GM23338 (cell line): ENCODE measurements around the gene LRRC58.

Experiments
- CREB1 ChIP-seq: fragments of 250-450 bp; sonication (Bioruptor Pico); IDR thresholded peaks from 2 replicates; pipeline ENCODE4 v1.5.0; 2020; ENCODE audit warnings: low read depth, mild to moderate bottlenecking, moderate library complexity
- EZH2 ChIP-seq: fragments of 200-600 bp; sonication (generic); IDR thresholded peaks from one replicate; pipeline ENCODE4 v1.8.0; 2017; ENCODE audit warnings: antibody characterized with exemption, mild to moderate bottlenecking, low read depth; ENCODE audit not compliant: unreplicated experiment
- TF ChIP-seq, protein P1 (sequence below), 2 experiments: fragments of 200-600 bp in 1 of 2; sonication (generic) in 1 of 2; conservative IDR thresholded peaks; 2 replicates each; pipeline versions ENCODE4 v1.5.1 to v1.6.1; 2016 to 2017; ENCODE audit warnings: antibody characterized with exemption in 2 of 2, low read depth in 2 of 2, mild to moderate bottlenecking in 2 of 2, moderate library complexity in 1 of 2

DNA sequence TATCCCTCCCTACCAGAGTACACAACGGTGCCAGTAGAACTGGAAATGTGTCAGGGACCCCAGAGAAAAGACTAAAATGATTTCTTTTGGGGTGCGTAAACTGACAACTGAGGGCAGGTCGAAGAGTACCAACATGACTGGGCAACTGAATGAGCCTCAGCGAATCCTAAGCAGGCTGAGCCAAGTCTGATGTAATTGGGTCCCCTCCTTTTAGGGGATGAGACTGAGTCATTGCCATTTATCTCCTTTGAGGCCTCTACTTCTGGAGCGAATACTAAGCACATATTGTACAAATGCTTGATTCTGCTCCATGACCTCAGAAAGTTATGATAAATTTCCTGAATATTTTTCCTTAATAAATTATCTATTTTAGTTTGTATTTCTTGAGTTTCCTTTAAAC lies 46.8 kb downstream of the LRRC58 start:
- TF ChIP-seq EZH2 (no peak), CREB1 (CRISPR knock-in tag) (no peak)
- TF ChIP-seq, protein P1, sequence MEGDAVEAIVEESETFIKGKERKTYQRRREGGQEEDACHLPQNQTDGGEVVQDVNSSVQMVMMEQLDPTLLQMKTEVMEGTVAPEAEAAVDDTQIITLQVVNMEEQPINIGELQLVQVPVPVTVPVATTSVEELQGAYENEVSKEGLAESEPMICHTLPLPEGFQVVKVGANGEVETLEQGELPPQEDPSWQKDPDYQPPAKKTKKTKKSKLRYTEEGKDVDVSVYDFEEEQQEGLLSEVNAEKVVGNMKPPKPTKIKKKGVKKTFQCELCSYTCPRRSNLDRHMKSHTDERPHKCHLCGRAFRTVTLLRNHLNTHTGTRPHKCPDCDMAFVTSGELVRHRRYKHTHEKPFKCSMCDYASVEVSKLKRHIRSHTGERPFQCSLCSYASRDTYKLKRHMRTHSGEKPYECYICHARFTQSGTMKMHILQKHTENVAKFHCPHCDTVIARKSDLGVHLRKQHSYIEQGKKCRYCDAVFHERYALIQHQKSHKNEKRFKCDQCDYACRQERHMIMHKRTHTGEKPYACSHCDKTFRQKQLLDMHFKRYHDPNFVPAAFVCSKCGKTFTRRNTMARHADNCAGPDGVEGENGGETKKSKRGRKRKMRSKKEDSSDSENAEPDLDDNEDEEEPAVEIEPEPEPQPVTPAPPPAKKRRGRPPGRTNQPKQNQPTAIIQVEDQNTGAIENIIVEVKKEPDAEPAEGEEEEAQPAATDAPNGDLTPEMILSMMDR (conservative IDR thresholded peaks at IDR 0.05; ENCODE audit: low read depth in 2 of 2), result no peak
